GM18861 (cell line): ENCODE results near the gene FGF5.
"Not testable (repeated sequence)": the region's sequence is repeated elsewhere in the genome, so short reads cannot be mapped to it uniquely, and the experiment has no call there.

Experiments
- ATAC-seq: cut with Tn5 transposase; IDR thresholded peaks from one replicate; pipeline ENCODE4 v1.9.1; 2021; ENCODE audit not compliant: unreplicated experiment

The FGF5 gene

GRCh38 chr4:80253510-80253909, 13.0 kb upstream of the FGF5 start:
- no peak for ATAC-seq

GRCh38 chr4:80254114-80254513, 12.3 kb upstream of the FGF5 start:
- no peak for ATAC-seq

- no peak for ATAC-seq
Observed at GRCh38 chr4:80255329-80256095, 11.0 kb upstream of the FGF5 start.

- ATAC-seq, result no peak
Observed at GRCh38 chr4:80257851-80258250, 8.6 kb upstream of the FGF5 start.

- no peak for ATAC-seq
Observed at GRCh38 chr4:80259012-80259411, 7.5 kb upstream of the FGF5 start.

- no peak for ATAC-seq
Observed at GRCh38 chr4:80259817-80260216, 6.6 kb upstream of the FGF5 start.

GRCh38 chr4:80261989-80262600, 4.4 kb upstream of the FGF5 start:
- ATAC-seq, result no peak

GRCh38 chr4:80263541-80264351, 2.7 kb upstream of the FGF5 start:
- ATAC-seq, result no peak

- ATAC-seq, result no peak
Observed at GRCh38 chr4:80264352-80264647, 2.2 kb upstream of the FGF5 start.

GRCh38 chr4:80264825-80265224, 1.6 kb upstream of the FGF5 start:
- ATAC-seq, result no peak

GRCh38 chr4:80265571-80266252, 752 bp upstream of the FGF5 start:
- no peak for ATAC-seq

- no peak for ATAC-seq
Observed at GRCh38 chr4:80266902-80267380, 477 bp downstream of the FGF5 start.

GRCh38 chr4:80268081-80268823, 1.8 kb downstream of the FGF5 start:
- ATAC-seq, result no peak

- no peak for ATAC-seq
Observed at GRCh38 chr4:80268936-80269335, 2.5 kb downstream of the FGF5 start.

- ATAC-seq, result no peak
Observed at GRCh38 chr4:80270321-80270720, 3.9 kb downstream of the FGF5 start.

- no peak for ATAC-seq
Observed at GRCh38 chr4:80270868-80271267, 4.4 kb downstream of the FGF5 start.

GRCh38 chr4:80271801-80272200, 5.3 kb downstream of the FGF5 start:
- ATAC-seq, result no peak

- no peak for ATAC-seq
Observed at GRCh38 chr4:80276931-80277330, 10.5 kb downstream of the FGF5 start.

GRCh38 chr4:80279751-80280150, 13.3 kb downstream of the FGF5 start:
- ATAC-seq, result no peak

GRCh38 chr4:80286451-80286850, 20.0 kb downstream of the FGF5 start:
- ATAC-seq, result no peak

- ATAC-seq, result not testable (repeated sequence)
Observed at GRCh38 chr4:80290665-80291064, 24.2 kb downstream of the FGF5 start.
